Effector memory CD8-positive, alpha-beta T cell (primary cell): ENCODE data around the gene PRKCB.
A peak's percentile ranks its signal among the peaks of the same experiment; 100 is the strongest.

Experiments used
- ATAC-seq: fragments of 150-1000 bp; cut with Tn5 transposase; replicated peaks from 2 replicates; pipeline ENCODE4 v1.10.0; 2021; ENCODE audit warnings: mild to moderate bottlenecking, moderate library complexity
- DNase-seq, 3 experiments: peaks; one replicate each; pipeline ENCODE4 v3.0.0; 2021
- H3K27ac Mint-ChIP-seq, 2 donors: one replicate each; pipeline ENCODE4 v1.8.0; 2022; ENCODE audit warnings: mild to moderate bottlenecking in 2 of 2, mixed read lengths in 2 of 2, moderate library complexity in 2 of 2
- H3K27me3 Mint-ChIP-seq, 2 donors: one replicate each; pipeline ENCODE4 v1.8.0; 2022; ENCODE audit warnings: mixed read lengths in 2 of 2
- H3K36me3 Mint-ChIP-seq: one replicate; pipeline ENCODE4 v1.8.0; 2022; ENCODE audit warnings: mild to moderate bottlenecking, moderate library complexity, mixed read lengths; ENCODE audit not compliant: insufficient read depth
- H3K4me1 Mint-ChIP-seq, 2 donors: one replicate each; pipeline ENCODE4 v1.8.0; 2022; ENCODE audit warnings: low read depth in 2 of 2, mixed read lengths in 2 of 2
- H3K4me3 Mint-ChIP-seq, 2 donors: one replicate each; pipeline ENCODE4 v1.8.0; 2022; ENCODE audit warnings: mild to moderate bottlenecking in 2 of 2, mixed read lengths in 2 of 2, moderate library complexity in 2 of 2
- H3K9me3 Mint-ChIP-seq, 2 donors: one replicate each; pipeline ENCODE4 v1.8.0; 2022; ENCODE audit warnings: mixed read lengths in 2 of 2

PRKCB gene

GRCh38 chr16:24166661-24167528 lies 331.1 kb downstream of the PRKCB start:
- peaks cover 32% of the 10 kb centered on the region for H3K36me3 Mint-ChIP-seq

DNA sequence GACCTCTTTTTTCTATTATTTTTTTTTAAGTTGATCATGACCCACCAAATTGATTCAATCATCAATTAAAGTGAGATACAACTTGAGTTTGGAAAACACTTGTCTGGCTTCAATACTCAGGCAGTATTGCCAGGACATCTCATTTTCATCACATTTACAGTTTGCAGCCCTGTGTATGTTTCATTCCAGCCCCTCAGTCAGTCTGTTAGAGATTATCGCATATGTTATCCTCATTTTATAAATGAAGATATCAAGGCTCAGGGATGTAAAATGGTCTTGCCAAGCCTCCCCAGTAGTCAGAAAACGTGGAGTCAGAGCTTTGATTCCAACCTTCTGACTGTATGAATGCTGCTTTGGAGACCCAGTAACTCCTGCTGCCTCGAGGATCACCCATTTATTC lies 333.1 kb downstream of the PRKCB start:
- Mint-ChIP-seq H3K36me3 (peaks cover 38% of the 10 kb centered on the region), H3K9me3 (no peaks in the 10 kb centered on the region), H3K4me3 (no peak overlapping the region), H3K4me1 (peaks cover 2 to 10% of the 10 kb centered on the region in 2 donors), H3K27me3 (no peaks in the 10 kb centered on the region), H3K27ac (peak overlapping the region in 1 of 2 donors; percentile 72)
- no peak for DNase-seq
- no peak for ATAC-seq

More at GRCh38 chr16:24166661-24167528, 331.1 kb downstream of the PRKCB start:
- Mint-ChIP-seq H3K27ac (peak overlapping the region; percentile 51 to 54), H3K27me3 (no peaks in the 10 kb centered on the region), H3K4me1 (peaks cover 0 to 13% of the 10 kb centered on the region in 2 donors), H3K9me3 (no peaks in the 10 kb centered on the region), H3K4me3 (no peak overlapping the region)
- DNase-seq (no peak), ATAC-seq (no peak)

- peaks cover 2 to 6% of the 10 kb centered on the region in 2 donors for H3K4me1 Mint-ChIP-seq
- no peaks in the 10 kb centered on the region for H3K27me3 Mint-ChIP-seq
- no peaks in the 10 kb centered on the region for H3K9me3 Mint-ChIP-seq
- peaks cover 38% of the 10 kb centered on the region for H3K36me3 Mint-ChIP-seq
- peak overlapping the region in 1 of 2 donors; percentile 47 for H3K27ac Mint-ChIP-seq
- DNase-seq (no peak), ATAC-seq (no peak)
- no peak overlapping the region for H3K4me3 Mint-ChIP-seq
These were observed 334.6 kb downstream of the PRKCB start for GRCh38 chr16:24170407-24170806.

GRCh38 chr16:24174504-24174903 lies 338.7 kb downstream of the PRKCB start:
- H3K4me1 Mint-ChIP-seq, result peaks cover under 1 to 2% of the 10 kb centered on the region in 2 donors
- H3K9me3 Mint-ChIP-seq, result no peaks in the 10 kb centered on the region
- ATAC-seq (no peak), DNase-seq (no peak)
- H3K27me3 Mint-ChIP-seq, result no peaks in the 10 kb centered on the region
- peaks cover 49% of the 10 kb centered on the region for H3K36me3 Mint-ChIP-seq
- peak overlapping the region in 1 of 2 donors; percentile 38 for H3K27ac Mint-ChIP-seq
- no peak overlapping the region for H3K4me3 Mint-ChIP-seq

- H3K27ac Mint-ChIP-seq, result peak overlapping the region in 1 of 2 donors; percentile 20
- ATAC-seq (no peak), DNase-seq (no peak)
- H3K27me3 Mint-ChIP-seq, result no peaks in the 10 kb centered on the region
- H3K4me1 Mint-ChIP-seq, result peaks cover 0 to 2% of the 10 kb centered on the region in 2 donors
- H3K36me3 Mint-ChIP-seq, result peaks cover 52% of the 10 kb centered on the region
- H3K9me3 Mint-ChIP-seq, result no peaks in the 10 kb centered on the region
- H3K4me3 Mint-ChIP-seq, result no peak overlapping the region
These were observed 339.2 kb downstream of the PRKCB start for GRCh38 chr16:24174957-24175356.

DNA sequence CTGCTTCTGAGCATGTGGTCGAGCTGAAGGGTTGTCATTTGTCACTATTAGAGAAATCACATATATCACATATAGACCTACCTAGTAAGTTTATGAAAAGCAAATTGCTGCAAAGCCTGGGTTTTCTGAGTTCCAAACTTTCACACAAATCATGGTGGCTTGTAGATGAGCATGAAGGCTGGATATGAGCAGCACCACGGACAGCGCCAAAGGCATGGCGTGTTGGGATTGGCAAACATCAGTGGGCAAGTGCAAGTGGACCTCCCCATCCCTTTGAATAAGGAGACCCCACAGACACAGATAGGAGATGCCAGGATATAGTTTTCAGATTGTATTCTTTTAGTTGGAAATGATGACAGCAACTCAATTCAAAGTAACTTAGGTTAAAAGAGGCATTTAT lies 342.7 kb downstream of the PRKCB start:
- peak overlapping the region in 1 of 2 donors; percentile 51 for H3K27ac Mint-ChIP-seq
- DNase-seq, result no peak
- no peaks in the 10 kb centered on the region for H3K9me3 Mint-ChIP-seq
- no peaks in the 10 kb centered on the region for H3K4me1 Mint-ChIP-seq
- no peaks in the 10 kb centered on the region for H3K27me3 Mint-ChIP-seq
- peaks cover 59% of the 10 kb centered on the region for H3K36me3 Mint-ChIP-seq
- no peak for ATAC-seq
- no peak overlapping the region for H3K4me3 Mint-ChIP-seq

GRCh38 chr16:24180451-24180850 lies 344.7 kb downstream of the PRKCB start:
- ATAC-seq (no peak), DNase-seq (no peak)
- H3K27ac Mint-ChIP-seq, result no peak overlapping the region
- peaks cover 58% of the 10 kb centered on the region for H3K36me3 Mint-ChIP-seq
- no peak overlapping the region for H3K4me3 Mint-ChIP-seq
- no peaks in the 10 kb centered on the region for H3K27me3 Mint-ChIP-seq
- no peaks in the 10 kb centered on the region for H3K9me3 Mint-ChIP-seq
- peaks cover 0 to 1% of the 10 kb centered on the region in 2 donors for H3K4me1 Mint-ChIP-seq

GRCh38 chr16:24188021-24188542 lies 352.3 kb downstream of the PRKCB start:
- Mint-ChIP-seq H3K4me1 (peaks cover 8 to 30% of the 10 kb centered on the region in 2 donors), H3K4me3 (no peak overlapping the region), H3K27me3 (no peaks in the 10 kb centered on the region), H3K36me3 (peaks cover 54% of the 10 kb centered on the region), H3K9me3 (no peaks in the 10 kb centered on the region), H3K27ac (peak overlapping the region; percentile 62 to 74)
- ATAC-seq, result no peak
- DNase-seq, result no peak

GRCh38 chr16:24188751-24189318 lies 353.1 kb downstream of the PRKCB start:
- H3K36me3 Mint-ChIP-seq, result peaks cover 59% of the 10 kb centered on the region
- no peak for DNase-seq

DNA sequence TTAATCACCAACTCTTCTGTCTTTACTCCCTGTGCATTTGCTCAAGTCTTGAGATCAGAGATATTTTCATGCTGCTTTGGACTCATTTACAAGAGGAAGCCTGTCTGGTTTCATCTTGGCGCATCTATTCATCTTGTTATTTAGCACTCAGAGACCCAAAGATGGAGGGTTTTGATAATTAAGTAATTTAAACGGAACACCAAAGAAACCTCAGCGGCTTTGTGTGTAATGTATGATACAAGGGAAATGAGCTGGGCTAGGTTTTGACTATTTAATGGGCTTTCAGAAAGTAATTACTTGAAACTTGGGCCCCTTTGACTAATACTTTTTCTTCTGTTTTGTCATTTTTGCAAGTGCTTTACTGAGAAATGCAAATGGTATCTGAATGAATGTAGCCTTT lies 354.2 kb downstream of the PRKCB start:
- Mint-ChIP-seq H3K4me3 (no peak overlapping the region), H3K9me3 (no peaks in the 10 kb centered on the region), H3K27ac (peak overlapping the region; percentile 10 to 62), H3K36me3 (peaks cover 58% of the 10 kb centered on the region), H3K4me1 (peaks cover 8 to 30% of the 10 kb centered on the region in 2 donors), H3K27me3 (no peaks in the 10 kb centered on the region)
- ATAC-seq, result no peak
- no peak for DNase-seq

More at GRCh38 chr16:24188751-24189318, 353.1 kb downstream of the PRKCB start:
- H3K9me3 Mint-ChIP-seq, result no peaks in the 10 kb centered on the region
- H3K4me3 Mint-ChIP-seq, result peak overlapping the region in 1 of 2 donors; percentile 1
- no peaks in the 10 kb centered on the region for H3K27me3 Mint-ChIP-seq
- peak; percentile 49 for ATAC-seq
- H3K27ac Mint-ChIP-seq, result peak overlapping the region; percentile 62 to 74
- H3K4me1 Mint-ChIP-seq, result peaks cover 8 to 30% of the 10 kb centered on the region in 2 donors

- no peak for DNase-seq
- peaks cover 53% of the 10 kb centered on the region for H3K36me3 Mint-ChIP-seq
- peak overlapping the region in 1 of 2 donors; percentile 56 for H3K27ac Mint-ChIP-seq
- H3K4me1 Mint-ChIP-seq, result peaks cover 12 to 34% of the 10 kb centered on the region in 2 donors
- no peak for ATAC-seq
- H3K4me3 Mint-ChIP-seq, result no peak overlapping the region
- H3K27me3 Mint-ChIP-seq, result no peaks in the 10 kb centered on the region
- no peaks in the 10 kb centered on the region for H3K9me3 Mint-ChIP-seq
These were observed 356.2 kb downstream of the PRKCB start for GRCh38 chr16:24191876-24192402.

DNA sequence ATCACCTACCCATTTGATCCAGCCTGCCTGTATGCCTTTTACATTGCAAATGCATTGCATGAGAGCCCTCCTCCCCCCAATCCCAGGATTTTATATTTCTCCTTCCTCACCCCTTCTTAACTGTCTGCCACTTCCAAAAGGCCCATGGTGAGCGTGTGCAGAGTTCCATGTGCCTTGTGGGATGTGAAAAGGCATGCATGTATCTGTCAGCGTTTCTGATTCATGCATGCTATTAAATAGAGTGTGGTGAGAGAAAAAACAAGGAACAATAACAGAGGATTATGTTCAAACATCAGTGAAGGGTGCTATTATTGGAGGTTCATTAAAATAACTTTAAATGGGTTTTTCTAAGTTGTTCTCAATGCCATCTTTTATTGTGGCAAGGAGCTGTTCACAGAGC lies 359.4 kb downstream of the PRKCB start:
- H3K9me3 Mint-ChIP-seq, result no peaks in the 10 kb centered on the region
- no peaks in the 10 kb centered on the region for H3K27me3 Mint-ChIP-seq
- no peak for ATAC-seq
- H3K4me1 Mint-ChIP-seq, result peaks cover 8 to 15% of the 10 kb centered on the region in 2 donors
- peaks cover 46% of the 10 kb centered on the region for H3K36me3 Mint-ChIP-seq
- DNase-seq, result no peak
- H3K4me3 Mint-ChIP-seq, result no peak overlapping the region
- H3K27ac Mint-ChIP-seq, result no peak overlapping the region

GRCh38 chr16:24198807-24199533 lies 363.2 kb downstream of the PRKCB start:
- peaks cover 29% of the 10 kb centered on the region for H3K36me3 Mint-ChIP-seq
- no peaks in the 10 kb centered on the region for H3K27me3 Mint-ChIP-seq
- peak overlapping the region in 1 of 2 donors; percentile 20 for H3K27ac Mint-ChIP-seq

More at GRCh38 chr16:24198807-24199533, 363.2 kb downstream of the PRKCB start:
- peaks cover 8 to 20% of the 10 kb centered on the region in 2 donors for H3K4me1 Mint-ChIP-seq
- H3K9me3 Mint-ChIP-seq, result no peaks in the 10 kb centered on the region
- DNase-seq (no peak), ATAC-seq (no peak)
- no peak overlapping the region for H3K4me3 Mint-ChIP-seq
